HEK293 (cell line): Measurements from ENCODE around the gene DHPS.

ENCODE experiments used
- CTCF ChIA-PET: fragments of 350-600 bp; formaldehyde crosslinking; extraction: SDS; loops from one replicate; lab custom pipeline; 2021; ENCODE audit warnings: antibody characterized with exemption; lab: Yijun Ruan, JAX
- POLR2A ChIA-PET: fragments of 300-600 bp; formaldehyde crosslinking; extraction: SDS; loops from one replicate; lab custom pipeline; 2020; ENCODE audit warnings: antibody characterized with exemption, inconsistent platforms; lab: Yijun Ruan, JAX
- H3K27ac ChIP-seq: fragments of 200-500 bp; sonication (Bioruptor generic); 2 replicates; pipeline ENCODE4 v1.5.1; 2014; ENCODE audit warnings: low read depth, low read length, control low read depth, inconsistent platforms; ENCODE audit errors: extremely low read depth
- H3K36me3 ChIP-seq, 2 experiments: fragments of 200-500 bp in 1 of 2; sonication (Bioruptor generic) in 1 of 2; 1 replicate in 1 of 2; 2 replicates in 1 of 2; pipeline ENCODE4 v1.5.1; 2014 to 2017; ENCODE audit warnings: inconsistent platforms in 2 of 2, low read length in 2 of 2; ENCODE audit not compliant: control insufficient read depth in 2 of 2, insufficient read depth in 1 of 2
- H3K4me1 ChIP-seq: fragments of 200-500 bp; sonication (Bioruptor generic); 2 replicates; pipeline ENCODE4 v1.5.1; 2014; ENCODE audit warnings: mild to moderate bottlenecking, low read length, inconsistent platforms; ENCODE audit not compliant: control insufficient read depth, insufficient read depth
- H3K4me3 ChIP-seq: 2 replicates; pipeline ENCODE4 v1.5.1; 2011; ENCODE audit warnings: low read depth, mild to moderate bottlenecking, control low read depth, low read length, moderate library complexity
- H3K9me3 ChIP-seq: fragments of 200-500 bp; sonication (Bioruptor generic); 2 replicates; pipeline ENCODE4 v1.5.1; 2014; ENCODE audit warnings: low read depth, low read length, inconsistent platforms; ENCODE audit not compliant: control insufficient read depth, insufficient read depth
- GLI4 ChIP-seq: fragments of 450-650 bp; formaldehyde crosslinking; IDR thresholded peaks from 2 replicates; pipeline ENCODE4 v1.5.1; 2016; ENCODE audit warnings: missing biosample characterization, missing genetic modification characterization
- HOXA7 ChIP-seq: sonication (generic); formaldehyde crosslinking; IDR thresholded peaks from 2 replicates; pipeline ENCODE4 v1.8.1; 2022; ENCODE audit warnings: missing genetic modification reagents, borderline replicate concordance
- KLF1 ChIP-seq: fragments of 450-650 bp; formaldehyde crosslinking; IDR thresholded peaks from 2 replicates; pipeline ENCODE4 v1.5.1; 2016; ENCODE audit warnings: missing biosample characterization, missing genetic modification characterization
- PRDM1 ChIP-seq: fragments of 450-650 bp; formaldehyde crosslinking; IDR thresholded peaks from 2 replicates; pipeline ENCODE4; 2016; ENCODE audit warnings: missing biosample characterization, missing genetic modification characterization
- SP2 ChIP-seq: fragments of 450-650 bp; formaldehyde crosslinking; IDR thresholded peaks from 2 replicates; pipeline ENCODE4 v1.5.1; 2016; ENCODE audit warnings: missing biosample characterization, missing genetic modification characterization
- ZBTB21 ChIP-seq: fragments of 450-650 bp; formaldehyde crosslinking; IDR thresholded peaks from 2 replicates; pipeline ENCODE4 v1.5.1; 2017; ENCODE audit warnings: missing biosample characterization, missing genetic modification characterization
- ZBTB7A ChIP-seq: fragments of 450-650 bp; formaldehyde crosslinking; IDR thresholded peaks from 2 replicates; pipeline ENCODE4 v1.5.1; 2016; ENCODE audit warnings: low read depth, missing biosample characterization, missing genetic modification characterization
- ZFP3 ChIP-seq: fragments of 450-650 bp; formaldehyde crosslinking; IDR thresholded peaks from 2 replicates; pipeline ENCODE4 v1.5.1; 2016; ENCODE audit warnings: low read depth, missing biosample characterization, missing genetic modification characterization
- ZNF155 ChIP-seq: fragments of 450-650 bp; formaldehyde crosslinking; IDR thresholded peaks from 2 replicates; pipeline ENCODE4 v1.5.1; 2016; ENCODE audit warnings: missing biosample characterization, missing genetic modification characterization
- ZNF16 ChIP-seq: fragments of 450-650 bp; formaldehyde crosslinking; IDR thresholded peaks from 2 replicates; pipeline ENCODE4 v1.5.1; 2016; ENCODE audit warnings: low read depth, missing biosample characterization, missing genetic modification characterization
- ZNF184 ChIP-seq: fragments of 450-650 bp; IDR thresholded peaks from 2 replicates; pipeline ENCODE4 v1.5.1; 2018; ENCODE audit warnings: missing biosample characterization, mild to moderate bottlenecking, missing genetic modification characterization
- ZNF274 ChIP-seq, 2 experiments: fragments of 200-500 bp in 1 of 2; fragments of 450-650 bp in 1 of 2; sonication (Bioruptor generic) in 1 of 2; formaldehyde crosslinking in 1 of 2; IDR thresholded peaks; 2 replicates each; pipeline versions ENCODE4 v1.5.1 to v1.6.1; 2014 to 2016; ENCODE audit warnings: borderline replicate concordance in 1 of 2, inconsistent platforms in 1 of 2, low read length in 1 of 2, missing biosample characterization in 1 of 2, missing genetic modification characterization in 1 of 2
- ZNF473 ChIP-seq: fragments of 450-650 bp; formaldehyde crosslinking; IDR thresholded peaks from 2 replicates; pipeline ENCODE4 v1.5.1; 2017; ENCODE audit warnings: missing biosample characterization, missing genetic modification characterization
- ZNF514 ChIP-seq: fragments of 450-650 bp; formaldehyde crosslinking; IDR thresholded peaks from 2 replicates; pipeline ENCODE4 v1.5.1; 2016; ENCODE audit warnings: missing biosample characterization, missing genetic modification characterization
- ZNF560 ChIP-seq: fragments of 450-650 bp; formaldehyde crosslinking; IDR thresholded peaks from 2 replicates; pipeline ENCODE4 v1.5.1; 2017; ENCODE audit warnings: missing biosample characterization, missing genetic modification characterization, borderline replicate concordance
- ZNF585B ChIP-seq: fragments of 450-650 bp; formaldehyde crosslinking; IDR thresholded peaks from 2 replicates; pipeline ENCODE4 v1.5.1; 2016; ENCODE audit warnings: missing biosample characterization, missing genetic modification characterization
- ZNF658 ChIP-seq: fragments of 450-650 bp; formaldehyde crosslinking; IDR thresholded peaks from 2 replicates; pipeline ENCODE4; 2016; ENCODE audit warnings: missing biosample characterization, missing genetic modification characterization
- ZNF677 ChIP-seq: fragments of 450-650 bp; IDR thresholded peaks from 2 replicates; pipeline ENCODE4 v1.5.0; 2018; ENCODE audit warnings: missing biosample characterization, mild to moderate bottlenecking, missing genetic modification characterization, moderate library complexity
- ZNF785 ChIP-seq: fragments of 450-650 bp; formaldehyde crosslinking; IDR thresholded peaks from 2 replicates; pipeline ENCODE4 v1.5.1; 2016; ENCODE audit warnings: missing biosample characterization, missing genetic modification characterization
- ZXDB ChIP-seq: fragments of 450-650 bp; formaldehyde crosslinking; IDR thresholded peaks from 2 replicates; pipeline ENCODE4 v1.5.1; 2016; ENCODE audit warnings: missing biosample characterization, missing genetic modification characterization
- TF ChIP-seq, protein P1 (sequence below): fragments of 450-650 bp; formaldehyde crosslinking; IDR thresholded peaks from 2 replicates; pipeline ENCODE4 v1.5.1; 2016; ENCODE audit warnings: missing biosample characterization, missing genetic modification characterization, borderline replicate concordance
- TF ChIP-seq, protein P2 (sequence below): fragments of 450-650 bp; formaldehyde crosslinking; IDR thresholded peaks from 2 replicates; pipeline ENCODE4 v1.5.1; 2017; ENCODE audit warnings: missing biosample characterization, missing genetic modification characterization
- TF ChIP-seq, protein P3 (sequence below): fragments of 450-650 bp; formaldehyde crosslinking; IDR thresholded peaks from 2 replicates; pipeline ENCODE4 v1.5.1; 2016; ENCODE audit warnings: missing biosample characterization, missing genetic modification characterization
- TF ChIP-seq, protein P4 (sequence below): fragments of 450-650 bp; formaldehyde crosslinking; IDR thresholded peaks from 2 replicates; pipeline ENCODE4 v1.5.1; 2016; ENCODE audit warnings: missing biosample characterization, missing genetic modification characterization
- TF ChIP-seq, protein P5 (sequence below): fragments of 450-650 bp; formaldehyde crosslinking; IDR thresholded peaks from 2 replicates; pipeline ENCODE4 v1.5.1; 2017; ENCODE audit warnings: missing biosample characterization, mild to moderate bottlenecking, missing genetic modification characterization, moderate library complexity
- TF ChIP-seq, protein P6 (sequence below): fragments of 450-650 bp; formaldehyde crosslinking; IDR thresholded peaks from 2 replicates; pipeline ENCODE4; 2016; ENCODE audit warnings: missing biosample characterization, missing genetic modification characterization
- TF ChIP-seq, protein P7 (sequence below): fragments of 450-650 bp; formaldehyde crosslinking; IDR thresholded peaks from 2 replicates; pipeline ENCODE4 v1.5.1; 2016; ENCODE audit warnings: missing biosample characterization, missing genetic modification characterization

Gene DHPS

DNA sequence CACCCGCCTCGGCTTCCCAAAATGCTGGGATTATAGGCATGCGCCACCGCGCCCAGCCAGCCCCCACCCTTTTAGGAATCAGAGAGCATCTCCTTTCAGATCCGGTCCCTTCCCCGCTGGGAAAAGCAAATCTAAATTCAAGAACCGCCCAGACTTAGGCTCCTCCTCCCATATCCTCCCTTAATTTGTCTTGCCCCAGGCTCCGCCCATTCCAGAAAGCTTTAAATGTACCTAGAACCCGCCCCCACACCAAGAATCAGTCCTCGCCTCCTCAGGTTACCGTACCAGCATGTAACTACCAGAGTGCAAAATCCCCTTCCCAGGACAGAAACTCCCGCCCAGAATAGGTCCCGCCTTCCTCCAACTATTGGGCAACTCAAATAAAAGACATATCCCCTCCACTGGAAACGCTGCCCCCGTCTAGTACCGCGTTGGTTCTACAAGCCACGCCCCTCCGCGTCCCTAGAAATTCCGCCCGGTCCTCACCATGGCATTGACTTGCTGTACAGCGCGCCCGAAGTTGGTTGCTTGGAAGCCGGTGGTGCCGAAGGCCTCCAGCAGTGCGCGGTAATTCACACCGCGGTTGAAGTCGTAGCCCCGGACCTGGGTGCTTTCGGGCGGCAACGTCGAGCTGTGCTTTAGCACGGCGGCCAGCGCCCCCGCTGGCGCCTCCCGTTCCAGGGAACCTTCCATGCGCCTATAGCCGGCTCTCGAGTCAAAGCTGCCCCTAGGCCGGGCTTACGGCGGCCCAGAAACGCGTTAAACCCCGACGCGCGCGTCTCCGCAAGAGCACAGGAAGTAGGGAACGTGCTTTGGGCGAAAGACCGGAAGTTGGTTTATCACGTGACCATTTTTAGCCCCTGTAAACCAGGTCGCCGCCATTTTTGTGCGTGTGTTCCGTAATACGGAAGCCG lies at the start of gene DHPS:
TSS of gene DHPS (minus strand) at position 807 of the 914 bp plus-strand sequence. CDS start at position 693, 114 bp downstream.
- CTCF ChIA-PET: interaction anchor here (0.6 to 3.0 kb wide), 2 partner anchors 9 to 801 kb away, joined by 3 to 17 read pairs; no protein-coding TSS in a partner anchor
- POLR2A ChIA-PET: interaction anchor here (0.5 to 2.1 kb wide), 18 partner anchors 8 to 561 kb away, joined by 3 to 14 read pairs (median 4); partner anchors contain the start of genes FBXW9, JUNB, MAN2B1 and WDR83
- H3K27ac ChIP-seq: peak within 1 kb of the TSS; percentile 95
- H3K9me3 ChIP-seq: no peaks in the 10 kb centered on the region
- peaks cover 15 to 36% of the 10 kb centered on the region in 2 experiments; a peak in 2 of 3 replicates for H3K36me3 ChIP-seq
- peak within 1 kb of the TSS; percentile 84 for H3K4me3 ChIP-seq
- H3K4me1 ChIP-seq: no peaks in the 10 kb centered on the region
- no peak for TF ChIP-seq ZNF155 (tag by site-specific recombination)
- TF ChIP-seq, protein P1, sequence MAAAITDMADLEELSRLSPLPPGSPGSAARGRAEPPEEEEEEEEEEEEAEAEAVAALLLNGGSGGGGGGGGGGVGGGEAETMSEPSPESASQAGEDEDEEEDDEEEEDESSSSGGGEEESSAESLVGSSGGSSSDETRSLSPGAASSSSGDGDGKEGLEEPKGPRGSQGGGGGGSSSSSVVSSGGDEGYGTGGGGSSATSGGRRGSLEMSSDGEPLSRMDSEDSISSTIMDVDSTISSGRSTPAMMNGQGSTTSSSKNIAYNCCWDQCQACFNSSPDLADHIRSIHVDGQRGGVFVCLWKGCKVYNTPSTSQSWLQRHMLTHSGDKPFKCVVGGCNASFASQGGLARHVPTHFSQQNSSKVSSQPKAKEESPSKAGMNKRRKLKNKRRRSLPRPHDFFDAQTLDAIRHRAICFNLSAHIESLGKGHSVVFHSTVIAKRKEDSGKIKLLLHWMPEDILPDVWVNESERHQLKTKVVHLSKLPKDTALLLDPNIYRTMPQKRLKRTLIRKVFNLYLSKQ (tag by site-specific recombination): no peak
- TF ChIP-seq ZFP3 (tag by site-specific recombination): no peak
- TF ChIP-seq, protein P2, sequence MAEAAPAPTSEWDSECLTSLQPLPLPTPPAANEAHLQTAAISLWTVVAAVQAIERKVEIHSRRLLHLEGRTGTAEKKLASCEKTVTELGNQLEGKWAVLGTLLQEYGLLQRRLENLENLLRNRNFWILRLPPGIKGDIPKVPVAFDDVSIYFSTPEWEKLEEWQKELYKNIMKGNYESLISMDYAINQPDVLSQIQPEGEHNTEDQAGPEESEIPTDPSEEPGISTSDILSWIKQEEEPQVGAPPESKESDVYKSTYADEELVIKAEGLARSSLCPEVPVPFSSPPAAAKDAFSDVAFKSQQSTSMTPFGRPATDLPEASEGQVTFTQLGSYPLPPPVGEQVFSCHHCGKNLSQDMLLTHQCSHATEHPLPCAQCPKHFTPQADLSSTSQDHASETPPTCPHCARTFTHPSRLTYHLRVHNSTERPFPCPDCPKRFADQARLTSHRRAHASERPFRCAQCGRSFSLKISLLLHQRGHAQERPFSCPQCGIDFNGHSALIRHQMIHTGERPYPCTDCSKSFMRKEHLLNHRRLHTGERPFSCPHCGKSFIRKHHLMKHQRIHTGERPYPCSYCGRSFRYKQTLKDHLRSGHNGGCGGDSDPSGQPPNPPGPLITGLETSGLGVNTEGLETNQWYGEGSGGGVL (tag by site-specific recombination): peak; percentile 99
- no peak for TF ChIP-seq ZNF677
- TF ChIP-seq KLF1: peak; percentile 32
- peak; percentile 48; the same call in 1 of the 2 replicates for TF ChIP-seq ZBTB7A (tag by site-specific recombination)
- TF ChIP-seq, protein P3, sequence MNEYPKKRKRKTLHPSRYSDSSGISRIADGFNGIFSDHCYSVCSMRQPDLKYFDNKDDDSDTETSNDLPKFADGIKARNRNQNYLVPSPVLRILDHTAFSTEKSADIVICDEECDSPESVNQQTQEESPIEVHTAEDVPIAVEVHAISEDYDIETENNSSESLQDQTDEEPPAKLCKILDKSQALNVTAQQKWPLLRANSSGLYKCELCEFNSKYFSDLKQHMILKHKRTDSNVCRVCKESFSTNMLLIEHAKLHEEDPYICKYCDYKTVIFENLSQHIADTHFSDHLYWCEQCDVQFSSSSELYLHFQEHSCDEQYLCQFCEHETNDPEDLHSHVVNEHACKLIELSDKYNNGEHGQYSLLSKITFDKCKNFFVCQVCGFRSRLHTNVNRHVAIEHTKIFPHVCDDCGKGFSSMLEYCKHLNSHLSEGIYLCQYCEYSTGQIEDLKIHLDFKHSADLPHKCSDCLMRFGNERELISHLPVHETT: peak; percentile 81; the same call in 1 of the 2 replicates
- TF ChIP-seq ZNF16 (tag by site-specific recombination): no peak
- no peak for TF ChIP-seq ZNF585B (tag by site-specific recombination)
- no peak for TF ChIP-seq ZNF514 (tag by site-specific recombination)
- no peak for TF ChIP-seq HOXA7 (CRISPR knock-in tag)
- peak; percentile 70; the same call in 1 of the 2 replicates for TF ChIP-seq ZNF184 (tag by site-specific recombination)
- no peak for TF ChIP-seq GLI4
- no peak for TF ChIP-seq ZNF785 (tag by site-specific recombination)
- TF ChIP-seq, protein P4, sequence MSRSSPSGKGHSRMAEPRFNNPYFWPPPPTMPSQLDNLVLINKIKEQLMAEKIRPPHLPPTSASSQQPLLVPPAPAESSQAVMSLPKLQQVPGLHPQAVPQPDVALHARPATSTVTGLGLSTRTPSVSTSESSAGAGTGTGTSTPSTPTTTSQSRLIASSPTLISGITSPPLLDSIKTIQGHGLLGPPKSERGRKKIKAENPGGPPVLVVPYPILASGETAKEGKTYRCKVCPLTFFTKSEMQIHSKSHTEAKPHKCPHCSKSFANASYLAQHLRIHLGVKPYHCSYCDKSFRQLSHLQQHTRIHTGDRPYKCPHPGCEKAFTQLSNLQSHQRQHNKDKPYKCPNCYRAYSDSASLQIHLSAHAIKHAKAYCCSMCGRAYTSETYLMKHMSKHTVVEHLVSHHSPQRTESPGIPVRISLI: no peak
- TF ChIP-seq, protein P5, sequence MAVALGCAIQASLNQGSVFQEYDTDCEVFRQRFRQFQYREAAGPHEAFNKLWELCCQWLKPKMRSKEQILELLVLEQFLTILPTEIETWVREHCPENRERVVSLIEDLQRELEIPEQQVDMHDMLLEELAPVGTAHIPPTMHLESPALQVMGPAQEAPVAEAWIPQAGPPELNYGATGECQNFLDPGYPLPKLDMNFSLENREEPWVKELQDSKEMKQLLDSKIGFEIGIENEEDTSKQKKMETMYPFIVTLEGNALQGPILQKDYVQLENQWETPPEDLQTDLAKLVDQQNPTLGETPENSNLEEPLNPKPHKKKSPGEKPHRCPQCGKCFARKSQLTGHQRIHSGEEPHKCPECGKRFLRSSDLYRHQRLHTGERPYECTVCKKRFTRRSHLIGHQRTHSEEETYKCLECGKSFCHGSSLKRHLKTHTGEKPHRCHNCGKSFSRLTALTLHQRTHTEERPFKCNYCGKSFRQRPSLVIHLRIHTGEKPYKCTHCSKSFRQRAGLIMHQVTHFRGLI: peak; percentile 30
- TF ChIP-seq ZNF473 (tag by site-specific recombination): no peak
- no peak for TF ChIP-seq ZNF658 (tag by site-specific recombination)
- TF ChIP-seq ZBTB21 (tag by site-specific recombination): peak; percentile 69
- peak; percentile 98 for TF ChIP-seq ZXDB (tag by site-specific recombination)
- no peak for TF ChIP-seq PRDM1 (tag by site-specific recombination)
- no peak for TF ChIP-seq ZNF274 (IDR thresholded peaks at IDR 0.05; ENCODE audit: low read length)
- no peak for TF ChIP-seq ZNF274 (tag by site-specific recombination; IDR thresholded peaks at IDR 0.05; ENCODE audit: borderline replicate concordance)
- TF ChIP-seq, protein P6, sequence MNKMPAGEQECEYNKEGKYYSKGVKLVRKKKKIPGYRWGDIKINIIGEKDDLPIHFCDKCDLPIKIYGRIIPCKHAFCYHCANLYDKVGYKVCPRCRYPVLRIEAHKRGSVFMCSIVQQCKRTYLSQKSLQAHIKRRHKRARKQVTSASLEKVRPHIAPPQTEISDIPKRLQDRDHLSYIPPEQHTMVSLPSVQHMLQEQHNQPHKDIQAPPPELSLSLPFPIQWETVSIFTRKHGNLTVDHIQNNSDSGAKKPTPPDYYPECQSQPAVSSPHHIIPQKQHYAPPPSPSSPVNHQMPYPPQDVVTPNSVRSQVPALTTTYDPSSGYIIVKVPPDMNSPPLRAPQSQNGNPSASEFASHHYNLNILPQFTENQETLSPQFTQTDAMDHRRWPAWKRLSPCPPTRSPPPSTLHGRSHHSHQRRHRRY: no peak
- TF ChIP-seq SP2 (tag by site-specific recombination): peak; percentile 96
- no peak for TF ChIP-seq ZNF560 (tag by site-specific recombination)
- TF ChIP-seq, protein P7, sequence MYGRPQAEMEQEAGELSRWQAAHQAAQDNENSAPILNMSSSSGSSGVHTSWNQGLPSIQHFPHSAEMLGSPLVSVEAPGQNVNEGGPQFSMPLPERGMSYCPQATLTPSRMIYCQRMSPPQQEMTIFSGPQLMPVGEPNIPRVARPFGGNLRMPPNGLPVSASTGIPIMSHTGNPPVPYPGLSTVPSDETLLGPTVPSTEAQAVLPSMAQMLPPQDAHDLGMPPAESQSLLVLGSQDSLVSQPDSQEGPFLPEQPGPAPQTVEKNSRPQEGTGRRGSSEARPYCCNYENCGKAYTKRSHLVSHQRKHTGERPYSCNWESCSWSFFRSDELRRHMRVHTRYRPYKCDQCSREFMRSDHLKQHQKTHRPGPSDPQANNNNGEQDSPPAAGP (tag by site-specific recombination): peak; percentile 57
